Measurements from ENCODE around the gene TBL1X. TPM values are rescaled to one million over a fixed set of nuclear protein-coding genes. Genes with fewer than 3 reads are reported as not detected.

The TBL1X gene
- polyA plus RNA-seq, 1 donor (not counting 4 experiments of a cell fraction or from before 2014, with no cell fraction given), result 2.2 TPM

DNA sequence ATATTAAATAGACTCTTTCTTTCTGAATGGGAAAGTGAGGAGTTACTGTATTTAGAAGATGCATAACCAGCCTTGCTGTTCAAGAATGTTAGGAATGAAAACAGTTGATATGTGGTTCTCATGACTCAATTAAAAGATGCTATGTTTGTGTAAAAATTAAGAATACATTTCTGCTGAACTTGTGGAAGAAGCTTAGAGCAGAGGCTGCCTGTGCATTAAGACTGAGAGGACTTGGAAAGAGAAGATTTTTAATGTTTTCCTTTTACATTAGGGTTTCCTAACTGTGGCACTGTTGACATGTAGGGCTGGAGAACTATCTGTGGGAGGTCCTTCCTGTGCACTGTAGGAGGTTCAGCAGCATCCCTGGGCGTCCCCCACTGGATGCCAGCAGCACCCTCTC, 163.1 kb downstream of the TBL1X start:
- dilution Hi-C loops (cut with MboI; ENCODE audit: extremely low pct_ligation_motif_present, low sequenced_read_pairs), result no loop called here
- no peak overlapping the region for H3K4me3 ChIP-seq (ENCODE audit: control insufficient read depth in 2 of 3, extremely low read depth in 1 of 3, insufficient read depth in 2 of 3, low read depth in 1 of 3, low read length in 3 of 3)
- no peak overlapping the region for H2AFZ ChIP-seq (ENCODE audit: control insufficient read depth, low read length)
- no peaks in the 10 kb centered on the region for H3K4me1 ChIP-seq (ENCODE audit: control insufficient read depth, extremely low read depth, insufficient read depth, low read length)
- no peak overlapping the region for H3K9ac ChIP-seq (ENCODE audit: control insufficient read depth, extremely low read depth, insufficient read depth, low read length)
- no peak overlapping the region for H3K27ac ChIP-seq (ENCODE audit: control insufficient read depth, insufficient read depth, low read length)
- no peaks in the 10 kb centered on the region for H3K9me3 ChIP-seq (ENCODE audit: control insufficient read depth, low read depth, low read length)
- no peak for DNase-seq (ENCODE audit: low read depth, low spot score)
- TF ChIP-seq EZH2 (IDR thresholded peaks at IDR 0.05; ENCODE audit: low read length), result no peak
- TF ChIP-seq, protein P1, sequence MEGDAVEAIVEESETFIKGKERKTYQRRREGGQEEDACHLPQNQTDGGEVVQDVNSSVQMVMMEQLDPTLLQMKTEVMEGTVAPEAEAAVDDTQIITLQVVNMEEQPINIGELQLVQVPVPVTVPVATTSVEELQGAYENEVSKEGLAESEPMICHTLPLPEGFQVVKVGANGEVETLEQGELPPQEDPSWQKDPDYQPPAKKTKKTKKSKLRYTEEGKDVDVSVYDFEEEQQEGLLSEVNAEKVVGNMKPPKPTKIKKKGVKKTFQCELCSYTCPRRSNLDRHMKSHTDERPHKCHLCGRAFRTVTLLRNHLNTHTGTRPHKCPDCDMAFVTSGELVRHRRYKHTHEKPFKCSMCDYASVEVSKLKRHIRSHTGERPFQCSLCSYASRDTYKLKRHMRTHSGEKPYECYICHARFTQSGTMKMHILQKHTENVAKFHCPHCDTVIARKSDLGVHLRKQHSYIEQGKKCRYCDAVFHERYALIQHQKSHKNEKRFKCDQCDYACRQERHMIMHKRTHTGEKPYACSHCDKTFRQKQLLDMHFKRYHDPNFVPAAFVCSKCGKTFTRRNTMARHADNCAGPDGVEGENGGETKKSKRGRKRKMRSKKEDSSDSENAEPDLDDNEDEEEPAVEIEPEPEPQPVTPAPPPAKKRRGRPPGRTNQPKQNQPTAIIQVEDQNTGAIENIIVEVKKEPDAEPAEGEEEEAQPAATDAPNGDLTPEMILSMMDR (optimal IDR thresholded peaks at IDR 0.05 in 1 of 3, IDR thresholded peaks at IDR 0.05 in 1 of 3, conservative IDR thresholded peaks at IDR 0.05 in 1 of 3; ENCODE audit: extremely low read depth in 1 of 3, insufficient read depth in 2 of 3, low read length in 3 of 3), result no peak
- FAIRE-seq, result no peak
- no peaks in the 10 kb centered on the region for H3K9me1 ChIP-seq (ENCODE audit: control insufficient read depth, extremely low read depth, insufficient read depth, low read length)
- H4K20me1 ChIP-seq (ENCODE audit: control insufficient read depth, extremely low read depth, insufficient read depth, low read length), result no peaks in the 10 kb centered on the region
- no peak overlapping the region for H3K4me2 ChIP-seq (ENCODE audit: control insufficient read depth, extremely low read depth, insufficient read depth, low read depth, low read length)
- H3K36me3 ChIP-seq (ENCODE audit: control insufficient read depth in 2 of 2, extremely low read depth in 1 of 2, insufficient read depth in 2 of 2, low read length in 2 of 2), result no peaks in the 10 kb centered on the region
- H3K27me3 ChIP-seq (ENCODE audit: control insufficient read depth, extremely low read depth, insufficient read depth, low read length), result no peaks in the 10 kb centered on the region
- H3K79me2 ChIP-seq (ENCODE audit: control insufficient read depth, insufficient read depth, low read length), result no peaks in the 10 kb centered on the region

DNA sequence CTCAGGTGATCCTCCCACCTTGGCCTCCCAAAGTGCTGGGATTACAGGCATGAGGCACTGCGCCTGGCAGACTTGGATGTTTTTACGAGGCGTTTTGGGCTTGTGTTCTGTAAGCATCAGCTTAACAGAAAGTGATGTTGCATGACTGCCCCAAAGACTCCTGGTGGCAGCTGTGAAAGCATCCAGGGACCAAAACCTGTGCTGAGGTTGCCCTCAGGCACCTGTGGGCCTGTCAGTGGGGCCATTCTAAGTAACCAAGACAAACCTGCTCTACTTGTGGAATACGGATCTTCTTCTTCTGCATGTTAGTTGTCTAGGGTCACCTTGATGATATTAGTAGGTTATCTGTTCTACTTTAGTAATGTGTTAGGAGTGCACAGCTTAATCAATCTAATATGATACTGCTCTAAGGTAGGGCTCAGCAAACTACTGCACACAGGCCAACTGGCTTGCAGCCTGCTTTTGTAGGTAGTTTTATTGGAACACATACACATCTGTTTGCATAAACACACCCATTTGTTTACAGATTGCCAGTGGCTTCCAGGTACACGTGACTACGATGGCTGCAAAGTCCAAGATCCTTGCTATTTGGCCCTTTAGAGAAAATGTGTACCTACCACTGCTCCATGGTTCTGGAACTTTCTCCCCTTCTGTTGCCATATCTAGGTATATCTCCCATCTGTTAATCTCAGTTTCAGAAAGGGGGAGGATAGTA, 164.1 kb downstream of the TBL1X start:
- H3K9ac ChIP-seq (ENCODE audit: control insufficient read depth, extremely low read depth, insufficient read depth, low read length), result no peak overlapping the region
- no peaks in the 10 kb centered on the region for H3K36me3 ChIP-seq (ENCODE audit: control insufficient read depth in 2 of 2, extremely low read depth in 1 of 2, insufficient read depth in 2 of 2, low read length in 2 of 2)
- no peak for TF ChIP-seq EZH2 (IDR thresholded peaks at IDR 0.05; ENCODE audit: low read length)
- TF ChIP-seq, protein P1 (optimal IDR thresholded peaks at IDR 0.05 in 1 of 3, IDR thresholded peaks at IDR 0.05 in 1 of 3, conservative IDR thresholded peaks at IDR 0.05 in 1 of 3; ENCODE audit: extremely low read depth in 1 of 3, insufficient read depth in 2 of 3, low read length in 3 of 3), result no peak
- H3K27ac ChIP-seq (ENCODE audit: control insufficient read depth, insufficient read depth, low read length), result no peak overlapping the region
- no peaks in the 10 kb centered on the region for H3K9me1 ChIP-seq (ENCODE audit: control insufficient read depth, extremely low read depth, insufficient read depth, low read length)
- no peak overlapping the region for H3K4me3 ChIP-seq (ENCODE audit: control insufficient read depth in 2 of 3, extremely low read depth in 1 of 3, insufficient read depth in 2 of 3, low read depth in 1 of 3, low read length in 3 of 3)
- H3K27me3 ChIP-seq (ENCODE audit: control insufficient read depth, extremely low read depth, insufficient read depth, low read length), result no peaks in the 10 kb centered on the region
- dilution Hi-C loops (cut with MboI; ENCODE audit: extremely low pct_ligation_motif_present, low sequenced_read_pairs), result no loop called here
- no peaks in the 10 kb centered on the region for H3K9me3 ChIP-seq (ENCODE audit: control insufficient read depth, low read depth, low read length)
- H2AFZ ChIP-seq (ENCODE audit: control insufficient read depth, low read length), result no peak overlapping the region
- FAIRE-seq (no peak), DNase-seq (ENCODE audit: low read depth, low spot score) (no peak)
- no peak overlapping the region for H3K4me2 ChIP-seq (ENCODE audit: control insufficient read depth, extremely low read depth, insufficient read depth, low read depth, low read length)
- no peaks in the 10 kb centered on the region for H4K20me1 ChIP-seq (ENCODE audit: control insufficient read depth, extremely low read depth, insufficient read depth, low read length)
- no peaks in the 10 kb centered on the region for H3K79me2 ChIP-seq (ENCODE audit: control insufficient read depth, insufficient read depth, low read length)
- no peaks in the 10 kb centered on the region for H3K4me1 ChIP-seq (ENCODE audit: control insufficient read depth, extremely low read depth, insufficient read depth, low read length)

Measured in keratinocyte (primary cell).